Activated T-helper 1 cell treated with anti-CD3 and anti-CD28 coated beads, Interleukin-12 subunit alpha, Interleukin-12 subunit beta, Interleukin-2, Interleukin-4 antibody, amounts not matched to agents 30 ng/mL and 10 ng/mL and 1 ng/mL, durations not matched to agents 14 hours and 24 hours and 36 hours (primary cell): ENCODE results near the gene ERCC1. TPM values are rescaled to one million over a fixed set of nuclear protein-coding genes. Genes with fewer than 3 reads are reported as not detected.
"Not testable (repeated sequence)": the region's sequence is repeated elsewhere in the genome, so short reads cannot be mapped to it uniquely, and the experiment has no call there.

Experiments used
- DNase-seq: peaks from one replicate; pipeline ENCODE4 v3.0.0; 2021; ENCODE audit warnings: low spot score
- H3K27ac Mint-ChIP-seq: one replicate; pipeline ENCODE4 v1.8.0; 2021; ENCODE audit warnings: mild to moderate bottlenecking, mixed read lengths
- H3K27me3 Mint-ChIP-seq: one replicate; pipeline ENCODE4 v1.8.0; 2022; ENCODE audit warnings: mild to moderate bottlenecking, moderate library complexity, mixed read lengths; ENCODE audit not compliant: insufficient read depth
- H3K36me3 Mint-ChIP-seq: one replicate; pipeline ENCODE4 v1.8.0; 2021; ENCODE audit warnings: low read depth, mixed read lengths
- H3K4me1 Mint-ChIP-seq: one replicate; pipeline ENCODE4 v1.8.0; 2021; ENCODE audit warnings: low read depth, mixed read lengths
- H3K4me3 Mint-ChIP-seq: one replicate; pipeline ENCODE4 v1.8.0; 2021; ENCODE audit warnings: mild to moderate bottlenecking, moderate library complexity, mixed read lengths
- H3K9me3 Mint-ChIP-seq: one replicate; pipeline ENCODE4 v1.8.0; 2021; ENCODE audit warnings: mixed read lengths
- intact Hi-C: fragments of 100-400 bp; cut with micrococcal nuclease; formaldehyde crosslinking; loops from one replicate; pipeline ENCODE4 v1.15.1; 2024
- total RNA-seq: library from RNA; stranded (reverse); gene quantifications from 2 replicates; pipeline ENCODE4 v1.2.3, GENCODE V29; 2022

The ERCC1 gene
- total RNA-seq, 1 donor from 2014 or later, result 143 TPM

DNA sequence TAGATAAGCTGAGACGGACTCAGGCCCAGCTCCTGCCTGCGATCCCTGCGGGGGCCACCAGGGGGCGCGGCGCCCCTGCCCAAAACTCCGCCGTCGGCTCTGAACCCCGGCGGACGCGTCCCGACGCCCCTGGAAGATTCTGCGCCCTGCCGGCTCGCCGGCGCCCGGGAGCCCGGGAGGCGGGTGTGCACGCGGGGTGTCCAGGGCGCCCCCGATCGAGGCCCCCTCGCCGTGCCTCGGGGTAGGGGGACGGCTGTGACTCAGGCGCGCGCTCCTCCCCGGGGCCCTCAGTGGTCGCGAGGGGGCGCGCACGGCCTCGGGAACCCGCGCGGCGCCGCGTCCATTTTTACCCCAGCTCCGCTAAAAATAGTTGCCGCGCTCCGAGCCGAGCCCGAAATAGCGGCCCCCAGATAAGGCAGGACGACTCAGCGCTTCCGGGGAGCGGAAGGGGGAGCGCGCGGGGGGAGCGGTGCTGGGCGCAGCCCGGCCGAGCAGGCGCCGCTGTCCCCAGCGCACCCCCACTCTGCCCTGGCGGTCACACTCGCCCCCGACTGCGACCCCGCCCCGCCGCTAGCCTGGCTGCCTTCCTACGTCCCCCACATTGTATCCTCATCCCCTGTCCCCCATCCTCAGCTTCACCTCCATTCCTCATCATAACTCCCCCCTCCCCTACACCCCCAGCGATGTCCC, 16.0 kb upstream of the ERCC1 start:
- Mint-ChIP-seq H3K4me3 (peak overlapping the region; percentile 77), H3K27ac (peak overlapping the region; percentile 71), H3K4me1 (peaks cover 34% of the 10 kb centered on the region), H3K36me3 (peaks cover 2% of the 10 kb centered on the region), H3K9me3 (no peaks in the 10 kb centered on the region), H3K27me3 (peaks cover 3% of the 10 kb centered on the region)
- DNase-seq, result peak; percentile 73
- intact Hi-C loops, result loop anchor here (1.0 to 5.0 kb wide), 4 partner anchors 11 to 40 kb away; partner anchors contain the start of genes POLR1G and PPP1R13L

DNA sequence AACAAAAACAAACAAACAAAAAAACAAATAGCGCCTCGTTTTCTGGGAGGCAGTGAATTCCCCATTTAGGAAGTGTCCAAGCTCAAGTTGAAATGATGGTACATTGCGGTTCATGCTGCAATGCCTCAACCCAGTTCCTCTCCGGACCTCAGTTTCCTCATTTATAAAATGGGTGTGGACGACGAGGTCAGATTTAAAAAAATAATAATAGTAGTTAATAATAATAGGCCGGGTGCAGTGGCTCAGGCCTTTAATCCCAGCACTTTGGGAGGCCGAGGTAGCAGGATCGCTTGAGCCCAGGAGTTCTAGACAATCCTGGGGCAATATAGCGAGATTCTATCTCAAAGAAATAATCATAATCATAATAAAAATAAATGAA, 15.5 kb upstream of the ERCC1 start:
- no peak for DNase-seq
- intact Hi-C loops, result loop anchor here (1.0 kb wide), 3 partner anchors 11 to 40 kb away; no protein-coding TSS in a partner anchor
- Mint-ChIP-seq H3K27me3 (peaks cover 3% of the 10 kb centered on the region), H3K27ac (no peak overlapping the region), H3K4me1 (peaks cover 29% of the 10 kb centered on the region), H3K4me3 (peak overlapping the region; percentile 51), H3K36me3 (peaks cover 2% of the 10 kb centered on the region), H3K9me3 (no peaks in the 10 kb centered on the region)

DNA sequence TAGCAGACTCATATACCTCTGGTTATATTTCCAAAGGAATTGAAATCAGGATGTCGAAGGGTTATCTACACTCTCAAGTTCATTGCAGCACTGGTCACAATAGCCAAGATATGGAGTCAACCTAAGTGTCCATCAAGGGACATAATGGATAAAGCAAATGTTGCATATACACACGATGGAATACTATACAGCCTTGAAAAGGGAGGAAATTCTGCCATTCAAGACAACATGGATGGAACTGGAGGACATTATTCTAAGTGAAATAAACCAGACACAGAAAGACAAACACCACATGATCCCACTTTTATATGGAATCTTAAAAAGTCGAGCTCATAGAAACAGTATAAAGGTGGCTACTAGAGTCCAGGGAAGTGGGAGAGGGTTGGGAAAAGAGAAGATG, 13.6 kb upstream of the ERCC1 start:
- Mint-ChIP-seq H3K27ac (no peak overlapping the region), H3K9me3 (no peaks in the 10 kb centered on the region), H3K4me1 (peaks cover 14% of the 10 kb centered on the region), H3K36me3 (peaks cover under 1% of the 10 kb centered on the region), H3K27me3 (peaks cover 3% of the 10 kb centered on the region), H3K4me3 (no peak overlapping the region)
- no peak for DNase-seq
- intact Hi-C loops, result no loop called here

DNA sequence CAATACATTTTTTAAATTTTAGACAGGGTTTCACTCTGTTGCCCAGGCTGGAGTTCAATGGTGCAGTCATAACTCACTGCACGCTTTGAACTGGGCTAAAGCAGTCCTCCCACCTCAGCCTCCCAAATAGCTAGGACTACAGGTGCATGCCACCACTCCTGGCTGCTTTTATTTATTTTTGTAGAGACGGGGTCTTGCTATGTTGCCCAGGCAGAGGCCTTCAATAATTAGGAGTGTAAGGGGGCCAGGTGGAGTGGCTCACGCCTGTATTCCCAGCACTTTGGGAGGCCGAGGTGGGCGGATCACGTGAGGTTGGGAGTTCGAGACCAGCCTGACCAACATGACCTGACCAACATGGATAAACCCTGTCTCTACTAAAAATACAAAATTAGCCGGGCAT, 8.8 kb upstream of the ERCC1 start:
- H3K9me3 Mint-ChIP-seq, H3K27ac Mint-ChIP-seq, H3K36me3 Mint-ChIP-seq, DNase-seq, intact Hi-C loops, H3K4me1 Mint-ChIP-seq, H3K4me3 Mint-ChIP-seq: not testable (repeated sequence)
- H3K27me3 Mint-ChIP-seq, result peaks cover 29% of the 10 kb centered on the region

DNA sequence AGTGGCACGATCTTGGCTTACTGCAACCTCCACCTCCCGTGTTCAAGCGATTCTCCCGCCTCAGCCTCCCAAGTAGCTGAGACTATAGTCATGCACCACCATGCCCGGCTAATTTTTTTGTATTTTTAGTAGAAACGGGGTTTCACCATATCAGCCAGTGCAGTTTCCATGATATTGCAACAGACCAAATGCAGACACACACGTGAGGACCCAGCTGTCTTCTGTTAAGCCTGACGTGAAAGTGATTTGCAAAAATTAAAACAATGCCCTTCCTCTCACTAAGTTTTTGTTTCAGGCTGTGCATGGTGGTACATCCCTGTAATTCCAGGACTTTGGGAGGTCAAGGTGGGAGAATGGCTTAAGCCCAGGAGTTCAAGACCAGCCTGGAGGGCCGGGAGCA, 7.3 kb upstream of the ERCC1 start:
- peaks cover 29% of the 10 kb centered on the region for H3K27me3 Mint-ChIP-seq
- H3K4me3 Mint-ChIP-seq, intact Hi-C loops, H3K27ac Mint-ChIP-seq, DNase-seq, H3K9me3 Mint-ChIP-seq, H3K36me3 Mint-ChIP-seq, H3K4me1 Mint-ChIP-seq: not testable (repeated sequence)

DNA sequence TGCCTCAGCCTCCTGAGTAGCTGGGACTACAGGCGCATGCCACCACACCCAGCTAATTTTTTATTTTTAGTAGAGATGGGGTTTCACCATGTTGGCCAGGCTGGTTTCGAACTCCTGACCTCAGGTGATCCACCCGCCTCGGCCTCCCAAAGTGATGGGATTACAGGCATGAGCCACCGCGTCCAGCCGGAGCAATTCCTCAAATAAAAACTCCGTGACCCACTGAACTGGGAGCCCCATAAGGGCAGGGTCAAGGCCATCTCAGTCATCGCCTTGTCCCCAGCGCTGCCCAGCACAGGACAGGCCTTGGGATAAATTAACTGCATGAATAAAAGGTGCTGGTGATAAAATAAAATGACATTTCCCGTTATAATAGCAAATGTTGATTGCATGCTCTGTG, 6.2 kb upstream of the ERCC1 start:
- H3K27ac Mint-ChIP-seq, H3K36me3 Mint-ChIP-seq, H3K4me1 Mint-ChIP-seq, DNase-seq, H3K4me3 Mint-ChIP-seq, intact Hi-C loops, H3K9me3 Mint-ChIP-seq: not testable (repeated sequence)
- H3K27me3 Mint-ChIP-seq, result peaks cover 26% of the 10 kb centered on the region

DNA sequence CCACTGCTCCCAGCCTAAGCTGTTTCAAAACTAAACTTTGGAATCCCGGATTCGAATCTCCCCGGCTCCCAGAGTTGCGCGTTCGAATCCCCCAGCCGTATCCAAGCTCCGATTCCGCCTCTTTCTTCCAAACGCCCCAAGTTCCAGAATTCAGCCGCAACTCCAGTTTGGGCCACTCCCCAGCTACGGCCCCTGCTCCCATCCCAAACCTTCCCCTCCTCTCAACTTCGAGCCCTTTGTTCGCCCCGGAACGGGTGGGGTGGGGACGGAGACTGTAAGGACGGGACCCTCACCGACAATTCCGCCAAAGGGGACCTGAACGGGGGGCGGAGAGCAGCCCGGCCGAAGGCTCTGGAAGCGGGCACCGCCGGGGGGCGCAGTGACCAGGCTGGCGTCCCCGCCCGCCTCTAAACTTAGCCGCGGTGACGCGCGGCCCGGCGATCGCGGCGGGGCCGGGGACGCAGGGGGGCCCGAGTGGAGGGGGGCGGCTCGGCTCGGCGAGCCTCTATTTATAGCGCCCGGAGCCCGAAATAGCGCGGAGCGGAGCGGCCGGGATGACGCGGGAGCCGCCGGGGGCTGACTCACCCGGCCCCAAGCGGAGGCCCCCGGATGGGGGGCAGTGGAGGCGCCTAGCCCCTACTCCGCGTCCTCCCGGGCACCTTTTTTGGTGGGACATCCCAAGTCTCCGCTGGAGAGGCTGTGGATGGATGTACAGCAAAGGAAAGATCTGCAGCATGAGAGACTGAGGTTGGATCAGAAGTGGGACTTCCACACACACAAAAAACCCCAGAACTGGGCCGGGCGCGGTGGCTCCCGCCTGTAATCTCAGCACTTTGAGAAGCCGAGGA, 4.9 kb upstream of the ERCC1 start:
- no peak for DNase-seq
- H3K27ac Mint-ChIP-seq, result no peak overlapping the region
- H3K9me3 Mint-ChIP-seq, result no peaks in the 10 kb centered on the region
- intact Hi-C loops, result no loop called here
- H3K4me3 Mint-ChIP-seq, result peak overlapping the region; percentile 80
- peaks cover 26% of the 10 kb centered on the region for H3K27me3 Mint-ChIP-seq
- H3K36me3 Mint-ChIP-seq, result no peaks in the 10 kb centered on the region
- H3K4me1 Mint-ChIP-seq, result peaks cover 15% of the 10 kb centered on the region

DNA sequence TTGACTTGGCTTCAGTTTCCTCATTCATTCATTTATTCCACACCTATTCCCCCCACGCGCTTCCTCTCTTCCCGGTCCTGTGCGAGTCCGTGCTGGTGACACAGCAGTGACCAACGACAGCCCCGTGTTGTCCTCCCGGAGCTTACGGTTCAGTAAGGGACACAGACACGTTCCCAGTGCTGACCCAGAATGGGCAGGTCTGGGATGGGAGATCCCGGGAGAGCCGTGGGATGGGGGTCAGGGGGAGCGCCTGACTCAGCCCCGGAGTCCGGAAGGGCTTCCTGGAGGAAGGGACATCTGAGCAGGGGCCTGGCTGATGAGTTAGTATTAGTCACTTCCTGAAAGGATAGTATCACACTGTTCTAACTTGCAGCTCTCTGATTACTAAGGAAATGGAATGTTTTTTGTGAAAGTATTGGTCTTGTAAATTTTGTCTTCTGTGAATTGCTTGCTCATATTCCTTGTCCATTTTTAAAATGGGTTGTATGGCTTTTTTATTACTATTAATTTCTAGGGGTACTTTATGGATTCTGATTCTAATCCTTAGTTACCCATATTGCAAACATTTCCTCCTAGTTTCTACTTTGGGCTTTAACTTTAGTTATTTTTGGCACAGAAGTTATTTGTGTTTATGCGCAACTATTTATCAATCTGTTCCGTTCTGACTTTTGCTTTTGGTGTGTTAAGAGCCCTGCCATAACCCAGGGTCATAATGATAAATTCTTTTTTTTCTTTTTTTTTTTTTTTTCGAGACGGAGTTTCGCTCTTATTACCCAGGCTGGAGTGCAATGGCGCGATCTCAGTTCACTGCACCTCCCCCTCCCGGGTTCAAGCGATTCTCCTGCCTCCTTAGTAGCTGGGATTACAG, 708 bp upstream of the ERCC1 start:
- H3K27me3 Mint-ChIP-seq, result peaks cover 13% of the 10 kb centered on the region
- intact Hi-C loops, result loop anchor here (2.0 to 5.0 kb wide), 2 partner anchors 160 to 247 kb away; partner anchors contain the start of genes BLOC1S3, OPA3 and TRAPPC6A
- H3K4me1 Mint-ChIP-seq, result peaks cover 44% of the 10 kb centered on the region
- H3K4me3 Mint-ChIP-seq, result peak overlapping the region; percentile 97
- H3K9me3 Mint-ChIP-seq, result no peaks in the 10 kb centered on the region
- H3K27ac Mint-ChIP-seq, result peak overlapping the region; percentile 95
- H3K36me3 Mint-ChIP-seq, result peaks cover 17% of the 10 kb centered on the region
- DNase-seq, result no peak

DNA sequence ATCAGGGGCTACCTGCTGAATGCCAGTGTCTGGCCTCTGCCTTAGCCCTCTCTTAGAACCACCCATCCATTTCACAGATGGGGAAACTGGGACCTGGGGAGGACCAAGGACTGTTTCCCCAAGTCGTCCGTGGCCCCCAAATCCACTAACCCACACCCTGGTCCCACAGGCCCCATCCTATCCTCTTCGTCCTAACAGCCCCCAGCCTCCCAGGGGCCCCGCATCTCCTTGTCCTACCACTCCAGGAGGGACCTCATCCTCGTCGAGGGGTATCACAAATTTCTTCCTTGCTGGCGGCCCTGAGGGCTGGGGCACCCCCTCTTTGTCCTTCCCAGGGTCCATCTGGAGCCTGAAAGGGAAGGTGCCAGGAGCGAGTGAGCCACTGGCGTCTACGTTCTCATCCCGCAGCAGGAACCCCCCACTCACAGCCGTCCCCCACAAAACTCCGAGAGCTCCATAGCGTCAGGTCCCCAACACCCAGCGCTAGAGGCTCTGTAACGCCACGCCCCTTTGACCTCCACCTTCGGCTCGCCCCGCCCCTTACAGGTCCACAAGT, 606 bp downstream of the ERCC1 start:
- peaks cover 54% of the 10 kb centered on the region for H3K4me1 Mint-ChIP-seq
- H3K36me3 Mint-ChIP-seq, result peaks cover 19% of the 10 kb centered on the region
- H3K4me3 Mint-ChIP-seq, result peak overlapping the region; percentile 97
- no peak for DNase-seq
- H3K27ac Mint-ChIP-seq, result peak overlapping the region; percentile 95
- intact Hi-C loops, result loop anchor here (1.0 to 5.0 kb wide), 5 partner anchors 17 to 269 kb away; partner anchors contain the start of genes BLOC1S3, POLR1G, QPCTL and TRAPPC6A
- H3K27me3 Mint-ChIP-seq, result peaks cover 5% of the 10 kb centered on the region
- no peaks in the 10 kb centered on the region for H3K9me3 Mint-ChIP-seq

DNA sequence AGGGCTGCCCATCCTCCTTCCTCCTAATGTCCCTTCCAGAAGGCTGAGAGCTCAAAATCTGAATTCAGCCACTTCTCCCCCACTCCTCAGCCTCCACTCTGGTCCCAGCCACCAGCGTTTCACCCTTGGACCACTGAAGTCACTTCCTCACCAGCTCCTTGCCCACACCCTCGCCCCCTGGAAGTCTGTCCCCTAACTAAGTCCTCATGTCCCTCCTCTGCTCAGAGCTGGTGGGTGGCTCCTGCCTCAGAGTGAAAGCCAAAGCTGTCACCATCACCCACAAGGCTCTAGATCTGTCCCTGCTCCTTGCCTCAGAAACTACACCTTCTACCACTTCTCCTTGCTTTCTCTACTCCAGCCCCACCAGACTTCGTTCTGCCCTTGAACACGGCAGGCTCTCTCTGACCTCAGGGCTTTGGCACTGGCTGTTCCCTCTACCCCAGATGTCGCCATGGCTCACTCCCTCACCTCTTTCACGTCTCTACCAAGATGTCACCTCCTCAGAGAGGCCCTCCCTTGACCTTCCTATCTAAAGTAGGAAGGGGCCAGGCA, 1.7 kb downstream of the ERCC1 start:
- H3K9me3 Mint-ChIP-seq, result no peaks in the 10 kb centered on the region
- intact Hi-C loops, result loop anchor here (5.0 kb wide), 1 partner anchor 245 kb away; the partner anchor contains the start of genes BLOC1S3 and TRAPPC6A

DNA sequence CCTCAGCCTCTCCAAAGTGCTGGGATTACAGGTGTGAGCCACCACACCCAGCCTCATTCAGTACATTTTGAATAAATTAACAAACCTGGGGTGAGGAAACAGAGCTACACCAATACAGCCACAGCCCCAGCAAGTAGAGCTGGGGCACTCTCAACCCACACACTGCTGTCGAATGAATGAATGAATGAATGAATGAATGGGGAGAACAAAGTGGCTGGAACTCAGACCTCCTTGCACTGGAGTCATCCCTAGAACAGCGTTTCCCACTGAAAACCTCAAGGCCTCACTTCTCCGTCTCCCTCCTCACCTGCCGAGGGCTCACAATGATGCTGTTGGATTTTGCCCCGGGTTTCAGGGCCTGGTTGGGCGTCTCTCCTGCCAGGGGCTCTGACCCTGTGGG, 2.8 kb downstream of the ERCC1 start:
- no peak for DNase-seq
- Mint-ChIP-seq H3K36me3 (peaks cover 30% of the 10 kb centered on the region), H3K27me3 (peaks cover 1% of the 10 kb centered on the region), H3K4me1 (peaks cover 51% of the 10 kb centered on the region), H3K9me3 (no peaks in the 10 kb centered on the region), H3K27ac (no peak overlapping the region), H3K4me3 (peak overlapping the region; percentile 37)
- intact Hi-C loops, result loop anchor here (5.0 kb wide), 1 partner anchor 244 kb away; the partner anchor contains the start of genes BLOC1S3 and TRAPPC6A

More for the DNA sequence above, 1.7 kb downstream of the ERCC1 start:
- Mint-ChIP-seq H3K4me3 (peak overlapping the region; percentile 25), H3K36me3 (peaks cover 25% of the 10 kb centered on the region), H3K27ac (peak overlapping the region; percentile 52), H3K4me1 (peaks cover 51% of the 10 kb centered on the region), H3K27me3 (peaks cover 1% of the 10 kb centered on the region)
- DNase-seq, result no peak

DNA sequence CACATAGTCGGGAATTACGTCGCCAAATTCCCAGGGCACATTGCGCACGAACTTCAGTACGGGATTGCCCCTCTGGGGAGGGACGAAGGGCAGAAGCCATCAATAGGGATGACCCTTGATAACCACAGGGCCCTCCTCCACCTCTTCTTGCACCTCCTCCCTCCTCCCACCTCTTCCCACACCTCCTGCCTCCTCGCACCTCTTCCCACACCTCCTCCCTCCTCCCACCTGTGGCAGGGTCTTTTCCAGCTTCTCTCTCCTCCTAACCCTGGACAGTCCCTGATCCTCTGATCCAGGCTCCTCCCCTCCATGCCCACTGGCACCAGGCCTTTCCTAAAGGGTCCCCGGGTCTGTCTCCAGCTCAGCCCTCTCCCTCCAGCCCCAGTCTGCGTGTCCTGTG, 3.4 kb downstream of the ERCC1 start:
- no peaks in the 10 kb centered on the region for H3K9me3 Mint-ChIP-seq
- H3K36me3 Mint-ChIP-seq, result peaks cover 33% of the 10 kb centered on the region

More for the DNA sequence above, 3.4 kb downstream of the ERCC1 start:
- intact Hi-C loops, result loop anchor here (5.0 kb wide), 1 partner anchor 243 kb away; the partner anchor contains the start of genes BLOC1S3 and TRAPPC6A
- Mint-ChIP-seq H3K4me3 (peak overlapping the region; percentile 37), H3K27ac (peak overlapping the region; percentile 52), H3K27me3 (peaks cover 1% of the 10 kb centered on the region), H3K4me1 (peaks cover 51% of the 10 kb centered on the region)
- no peak for DNase-seq
